Stimulated activated CD8-positive, alpha-beta memory T cell treated with anti-CD3 and anti-CD28 coated beads, Interleukin-12 subunit alpha, Interleukin-12 subunit beta, amount 100 ng/mL, for 1 hour (primary cell): ENCODE results near the gene ZMYND19.
"Not testable (repeated sequence)": the region's sequence is repeated elsewhere in the genome, so short reads cannot be mapped to it uniquely, and the experiment has no call there.

Experiments
- DNase-seq: peaks from one replicate; pipeline ENCODE4 v3.0.0-alpha.2; 2020; ENCODE audit warnings: low read depth

Gene ZMYND19

DNA sequence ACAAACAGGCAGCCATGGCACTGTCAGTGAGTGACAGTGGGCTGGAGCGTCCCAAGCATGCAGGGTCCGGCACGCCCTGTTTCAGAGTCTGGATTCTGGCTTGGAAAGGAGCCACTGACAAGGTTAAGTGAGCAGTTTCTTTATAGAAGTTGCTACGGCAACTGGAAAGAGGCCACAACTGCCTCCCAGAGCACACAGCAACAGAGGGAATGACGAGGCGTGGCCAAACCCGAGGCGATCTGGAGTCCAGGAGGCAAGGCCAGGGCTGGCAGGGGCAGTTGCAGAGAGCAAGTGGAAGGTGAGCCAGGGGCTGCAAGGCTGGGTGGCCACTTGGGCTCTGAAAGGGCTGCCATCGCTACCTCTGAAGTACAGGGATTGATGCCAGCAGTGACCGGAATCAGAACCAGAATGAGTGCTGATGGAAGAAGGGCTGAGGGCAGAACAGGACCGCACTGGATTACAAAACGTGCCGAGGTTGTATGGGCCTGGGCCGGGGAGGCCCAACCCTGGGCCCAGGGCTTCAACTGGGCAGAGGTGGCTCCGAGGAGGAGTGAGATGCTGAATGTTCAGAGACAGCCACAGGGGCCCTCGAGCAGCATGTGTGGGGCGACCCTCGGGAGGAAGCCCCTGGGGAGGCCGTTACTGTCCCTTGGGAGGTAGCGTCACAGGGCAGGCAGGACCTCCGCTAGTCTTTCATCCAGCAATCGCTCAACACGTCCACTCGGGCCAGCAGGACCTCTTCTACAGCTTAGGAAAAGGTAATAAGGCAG, 34.1 kb downstream of the ZMYND19 start:
- no peak for DNase-seq

DNA sequence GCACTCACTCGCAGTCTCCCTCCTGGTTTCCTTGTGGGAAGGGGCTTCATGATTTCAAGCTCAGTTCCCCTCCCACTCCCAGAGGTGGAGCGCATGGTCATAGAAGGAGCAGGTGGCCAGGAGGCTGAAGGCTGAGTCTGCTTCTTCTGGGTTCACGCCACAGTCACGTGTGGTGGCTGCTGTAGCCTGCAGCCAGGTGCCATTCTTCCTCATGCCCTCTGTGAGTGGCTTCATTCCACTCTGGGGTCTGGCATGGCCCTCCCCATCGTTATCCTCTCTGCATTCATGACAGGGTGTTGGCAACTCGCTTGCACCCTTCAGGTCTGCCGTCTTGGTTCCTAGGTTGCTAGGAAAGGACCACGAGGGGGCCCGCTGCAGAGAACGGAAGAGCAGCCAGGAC, 35.1 kb downstream of the ZMYND19 start:
- DNase-seq = no peak

DNA sequence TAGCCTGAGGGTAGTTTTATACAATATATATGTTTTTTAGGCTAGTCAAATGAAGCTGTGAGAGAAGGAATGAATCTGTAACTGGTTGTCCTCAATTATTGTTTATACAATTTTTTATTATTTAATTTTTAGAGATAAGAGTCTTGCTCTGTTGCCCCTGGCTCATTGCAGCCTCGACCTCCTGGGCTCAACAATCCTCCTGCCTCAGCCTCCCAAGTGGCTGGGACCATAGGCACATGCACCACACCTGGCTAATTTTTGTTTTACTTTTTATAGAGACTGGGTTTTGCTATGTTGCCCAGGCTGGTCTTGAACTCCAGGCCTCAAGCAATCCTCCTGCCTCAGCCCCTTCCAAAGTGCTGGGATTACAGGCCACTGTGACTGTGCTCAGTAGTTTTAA, 36.0 kb downstream of the ZMYND19 start:
- no peak for DNase-seq

DNA sequence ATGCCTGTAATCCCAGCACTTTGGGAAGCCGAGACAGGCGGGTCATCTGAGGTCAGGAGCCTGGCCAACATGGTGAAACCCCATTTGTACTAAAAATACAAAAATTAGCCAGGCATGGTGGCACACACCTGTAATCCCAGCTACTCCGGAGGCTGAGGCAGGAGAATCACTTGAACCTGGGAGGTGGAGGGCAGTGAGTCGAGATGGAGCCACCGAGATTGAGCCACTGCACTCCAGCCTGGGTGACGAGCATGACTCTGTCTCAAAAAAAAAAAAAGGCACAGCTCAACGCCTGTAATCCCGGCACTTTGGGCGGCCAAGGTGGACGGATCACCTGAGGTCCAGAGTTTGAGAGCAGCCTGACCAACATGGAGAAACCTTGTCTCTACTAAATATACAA, 36.7 kb downstream of the ZMYND19 start:
- not testable (repeated sequence) for DNase-seq

DNA sequence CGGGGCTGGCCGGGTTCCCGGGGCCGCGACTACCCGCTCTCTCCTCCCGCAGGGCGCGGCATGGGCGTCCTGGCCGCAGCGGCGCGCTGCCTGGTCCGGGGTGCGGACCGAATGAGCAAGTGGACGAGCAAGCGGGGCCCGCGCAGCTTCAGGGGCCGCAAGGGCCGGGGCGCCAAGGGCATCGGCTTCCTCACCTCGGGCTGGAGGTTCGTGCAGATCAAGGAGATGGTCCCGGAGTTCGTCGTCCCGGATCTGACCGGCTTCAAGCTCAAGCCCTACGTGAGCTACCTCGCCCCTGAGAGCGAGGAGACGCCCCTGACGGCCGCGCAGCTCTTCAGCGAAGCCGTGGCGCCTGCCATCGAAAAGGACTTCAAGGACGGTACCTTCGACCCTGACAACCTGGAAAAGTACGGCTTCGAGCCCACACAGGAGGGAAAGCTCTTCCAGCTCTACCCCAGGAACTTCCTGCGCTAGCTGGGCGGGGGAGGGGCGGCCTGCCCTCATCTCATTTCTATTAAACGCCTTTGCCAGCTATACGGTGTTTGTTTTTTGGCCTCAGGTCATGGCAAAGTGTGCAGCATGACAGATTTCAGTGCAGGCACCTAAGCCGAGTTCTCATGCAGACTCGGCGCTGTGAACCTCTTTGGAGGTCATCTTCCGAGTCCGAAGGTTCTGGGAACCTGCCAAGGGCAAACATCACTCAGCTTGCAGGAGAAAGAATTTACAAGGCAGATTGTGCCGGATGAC, 38.1 kb downstream of the ZMYND19 start:
- no peak for DNase-seq

DNA sequence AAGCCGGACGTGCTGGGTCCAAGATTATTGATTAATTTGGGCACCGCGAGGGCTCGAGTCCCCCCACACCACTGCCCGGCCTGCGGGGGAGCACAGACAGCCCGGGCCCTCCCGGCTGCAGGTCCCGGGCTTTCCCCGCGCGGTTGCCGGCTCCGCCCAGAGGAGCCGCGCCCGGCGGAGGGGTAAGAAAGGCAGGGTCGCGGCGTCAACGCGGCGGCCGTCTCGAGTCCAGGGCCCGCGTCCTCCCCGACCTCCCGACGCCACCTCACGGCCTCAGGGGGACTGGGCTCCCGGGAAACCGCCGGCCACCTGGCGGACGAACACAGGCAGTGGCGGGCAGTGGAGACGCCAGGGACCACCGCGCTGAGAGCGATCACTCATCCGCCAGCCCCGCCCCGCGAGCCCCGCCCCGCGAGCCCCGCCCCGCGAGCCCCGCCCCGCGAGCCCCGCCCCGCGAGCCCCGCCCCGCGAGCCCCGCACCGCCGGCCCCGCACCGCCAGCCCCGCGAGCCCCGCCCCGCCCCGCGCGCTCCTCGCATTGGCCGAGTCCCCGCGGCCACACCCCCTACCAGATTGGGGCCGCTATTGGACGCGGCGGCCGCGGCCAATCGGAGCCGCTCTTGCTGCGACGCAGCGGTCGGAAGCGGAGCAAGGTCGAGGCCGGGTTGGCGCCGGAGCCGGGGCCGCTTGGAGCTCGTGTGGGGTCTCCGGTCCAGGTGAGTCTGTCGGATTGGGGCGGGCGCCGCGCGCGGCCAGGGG, 38.9 kb downstream of the ZMYND19 start, which contains the start of gene MRPL41:
Gene MRPL41 (plus strand): TSS at position 616 of the 758 bp plus-strand sequence. CDS start 203 bp downstream, outside the sequence.
- peak; percentile 68 for DNase-seq

DNA sequence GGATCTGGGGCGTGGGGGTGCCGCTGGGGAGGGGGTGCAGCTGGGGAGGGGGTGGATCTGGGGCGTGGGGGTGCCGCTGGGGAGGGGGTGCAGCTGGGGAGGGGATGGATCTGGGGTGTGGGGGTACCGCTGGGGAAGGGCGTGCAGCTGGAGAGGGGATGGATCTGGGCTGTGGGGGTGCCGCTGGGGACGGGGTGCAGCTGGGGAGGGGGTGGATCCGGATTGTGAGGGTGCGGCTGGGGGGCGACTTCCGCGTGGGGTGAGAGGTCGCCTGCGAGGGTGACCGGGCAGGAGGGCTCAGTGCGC, 39.4 kb downstream of the ZMYND19 start:
- not testable (repeated sequence) for DNase-seq

DNA sequence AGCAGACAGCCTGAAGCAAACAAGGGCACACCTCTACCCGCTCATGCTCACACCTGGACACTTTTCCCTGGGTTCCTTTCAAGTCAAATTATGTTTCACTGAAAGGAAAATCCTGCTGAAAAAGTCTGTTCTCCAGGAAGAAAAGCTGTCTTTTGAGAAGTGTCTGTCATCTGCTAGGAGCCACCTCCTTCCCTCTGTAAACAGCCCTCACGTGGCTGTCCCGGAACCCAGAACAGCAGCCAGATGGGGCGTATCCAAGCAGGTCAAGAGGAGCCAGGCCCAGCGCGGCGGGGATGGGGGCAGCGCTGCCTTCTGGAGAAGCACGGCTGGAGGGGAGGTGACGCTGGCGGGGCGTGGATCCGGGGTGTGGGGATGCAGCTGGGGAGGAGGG, 40.1 kb downstream of the ZMYND19 start, which contains the start of gene PNPLA7:
Gene PNPLA7 (minus strand): TSS at position 172 of the 391 bp plus-strand sequence. CDS start 205 bp downstream, outside the sequence.
- peak; percentile 27 for DNase-seq

DNA sequence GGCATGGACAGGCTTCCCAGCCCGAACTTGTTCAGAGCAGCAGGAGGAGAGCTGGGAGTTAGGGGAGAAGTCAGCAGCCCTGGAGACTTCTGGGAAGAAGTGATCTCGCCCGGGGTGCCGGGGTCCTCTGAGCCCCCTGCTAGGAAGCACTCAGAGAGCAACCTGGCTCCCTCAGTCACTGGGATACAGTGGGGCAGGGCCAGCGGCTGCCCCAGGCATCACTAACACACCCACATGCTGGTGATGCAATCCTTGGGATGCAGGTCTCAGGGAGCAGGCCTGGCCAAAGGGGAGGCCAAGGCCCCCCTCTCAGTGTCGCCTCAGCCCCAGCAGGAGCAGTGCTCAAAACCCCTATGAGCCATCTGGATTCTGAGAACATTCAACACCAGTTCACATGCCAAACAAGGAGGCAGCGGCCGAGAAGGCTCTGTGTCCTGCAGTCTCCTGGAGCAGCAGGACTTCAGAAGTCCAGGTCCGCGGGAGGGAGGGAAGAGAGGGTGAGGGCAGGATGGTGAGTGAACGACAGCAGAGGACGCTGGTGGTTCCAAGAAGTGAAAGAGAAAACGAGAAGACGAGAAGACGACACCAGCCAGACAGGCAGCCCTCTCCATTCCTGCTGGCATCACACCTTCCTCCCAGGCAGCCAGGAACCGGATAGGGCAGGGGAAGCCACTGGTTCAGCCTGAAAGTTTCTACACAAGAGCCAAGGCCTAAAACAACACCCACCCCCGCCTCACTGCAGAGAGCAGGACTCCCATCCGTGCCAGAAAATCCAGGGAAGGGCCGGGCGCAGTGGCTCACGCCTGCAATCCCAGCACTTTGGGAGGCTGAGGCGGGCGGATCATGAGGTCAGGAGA, 42.4 kb downstream of the ZMYND19 start:
- DNase-seq = no peak

DNA sequence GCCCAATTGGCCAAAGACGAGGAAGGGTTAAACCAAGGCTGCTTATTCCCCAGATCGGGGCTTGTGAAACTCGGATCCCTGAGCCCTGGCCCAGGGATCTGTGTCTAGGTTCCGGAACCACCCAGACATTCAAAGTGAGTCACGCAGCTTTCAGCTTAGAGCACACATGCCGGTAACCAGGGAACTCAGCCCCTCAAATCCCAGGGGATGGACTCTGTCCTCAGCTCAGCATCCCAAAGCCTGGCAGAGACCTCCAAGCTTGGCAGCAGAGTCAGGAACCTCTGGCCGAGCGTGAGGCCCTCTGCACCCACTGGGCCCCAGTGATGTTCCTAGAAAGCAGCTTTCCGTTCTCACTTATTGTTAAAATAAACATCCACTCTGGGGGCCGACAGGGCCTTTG, 45.2 kb downstream of the ZMYND19 start:
- DNase-seq = no peak

DNA sequence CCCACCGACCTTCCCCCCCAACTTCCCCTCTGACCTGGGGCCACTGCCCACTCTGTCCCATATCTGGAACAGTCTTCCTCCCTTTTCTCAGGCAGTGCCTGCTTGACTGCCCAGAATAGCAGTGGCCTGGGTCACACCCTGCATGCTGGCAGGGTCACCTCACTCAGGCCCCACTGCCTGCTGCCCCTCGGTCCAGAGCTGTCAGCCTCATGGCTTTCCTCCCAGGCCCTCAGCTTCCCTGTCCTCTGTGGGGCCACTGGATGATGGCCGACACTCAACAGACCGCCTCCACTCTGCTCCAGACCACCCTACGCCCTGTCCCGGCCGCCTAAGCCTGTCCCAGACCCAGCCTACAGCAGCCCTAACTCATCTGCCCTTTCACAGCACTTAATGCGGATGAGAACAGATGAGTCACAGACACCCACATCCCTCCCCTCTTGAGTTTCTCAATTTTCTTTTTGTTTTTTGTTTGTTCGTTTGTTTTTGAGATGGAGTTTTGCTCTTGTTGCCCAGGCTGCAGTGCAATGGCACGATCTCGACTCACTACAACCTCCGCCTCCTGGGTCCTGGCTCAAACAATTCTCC, 46.0 kb downstream of the ZMYND19 start:
- no peak for DNase-seq

DNA sequence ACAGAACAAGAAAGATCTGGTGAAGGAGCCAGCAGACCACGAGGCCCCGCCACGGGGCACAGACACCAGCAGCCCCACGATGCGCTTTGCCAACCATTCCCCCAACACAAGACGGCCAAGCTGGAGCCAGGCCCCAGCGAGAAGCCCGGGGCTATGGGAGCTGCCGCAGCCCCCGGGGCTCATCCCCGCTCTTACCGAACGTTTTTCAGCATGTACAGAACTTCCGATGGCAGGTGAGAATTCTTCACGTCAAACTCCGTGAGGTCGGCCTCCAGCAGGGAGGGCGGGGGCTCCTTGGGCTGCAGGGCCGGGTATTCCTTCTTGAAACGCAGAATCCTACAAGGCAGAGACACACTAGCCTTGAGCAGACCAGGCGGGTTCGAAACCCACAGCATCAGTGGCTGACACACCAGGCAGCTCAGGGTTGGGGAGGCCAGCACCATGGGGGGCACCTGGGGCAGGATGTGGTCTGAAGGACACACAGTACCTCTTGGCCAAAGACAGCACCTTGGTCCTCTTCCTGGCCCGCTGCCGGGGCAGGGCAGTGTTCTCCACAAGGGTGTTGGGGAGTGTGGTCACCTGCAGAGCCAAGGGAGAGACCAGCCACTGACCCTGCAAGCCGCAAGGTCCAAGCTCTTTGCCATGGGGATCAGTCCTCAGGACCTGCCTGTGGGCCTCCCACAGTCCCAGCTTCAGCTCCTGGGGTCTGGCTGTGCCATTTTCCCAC, 46.9 kb downstream of the ZMYND19 start:
- DNase-seq = no peak

DNA sequence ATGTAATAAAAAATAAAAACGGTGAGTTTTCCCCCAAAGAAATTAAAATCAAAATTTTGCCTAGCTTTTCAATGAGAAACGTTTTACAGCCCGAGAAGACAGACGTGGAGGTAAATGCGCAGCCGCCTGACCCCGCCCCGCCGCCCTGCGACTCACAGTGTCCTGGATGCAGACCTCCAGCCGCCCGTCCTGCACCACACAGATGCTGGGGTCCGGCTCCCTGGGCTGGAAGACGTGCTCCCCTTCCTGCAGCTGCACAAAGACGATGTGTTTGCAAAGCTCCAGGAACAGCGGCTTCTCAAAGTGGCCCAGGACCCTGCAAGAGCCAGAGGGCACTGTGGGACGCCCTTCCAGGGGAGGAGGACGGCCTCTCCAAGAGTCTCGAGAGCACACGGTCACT, 47.8 kb downstream of the ZMYND19 start:
- no peak for DNase-seq

DNA sequence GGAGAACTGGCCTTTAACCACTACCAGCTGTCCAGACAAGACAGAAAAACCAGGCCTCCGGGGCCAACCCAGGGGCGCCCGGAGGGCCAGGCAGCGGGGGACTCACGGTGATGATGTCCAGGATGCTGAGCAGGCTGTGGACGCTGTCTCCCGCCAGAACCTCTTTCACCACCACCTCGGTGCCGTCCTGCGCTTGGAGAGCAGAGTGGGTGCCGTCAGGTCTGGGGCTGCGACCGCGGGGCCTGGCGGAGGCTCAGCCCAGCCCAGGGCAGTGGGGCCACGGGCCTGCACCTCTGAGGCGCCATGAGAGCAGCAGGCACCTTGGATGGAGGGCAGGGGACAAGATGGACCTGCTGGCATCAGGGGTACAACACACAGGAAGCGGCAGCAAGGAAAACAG, 49.8 kb downstream of the ZMYND19 start:
- no peak for DNase-seq

DNA sequence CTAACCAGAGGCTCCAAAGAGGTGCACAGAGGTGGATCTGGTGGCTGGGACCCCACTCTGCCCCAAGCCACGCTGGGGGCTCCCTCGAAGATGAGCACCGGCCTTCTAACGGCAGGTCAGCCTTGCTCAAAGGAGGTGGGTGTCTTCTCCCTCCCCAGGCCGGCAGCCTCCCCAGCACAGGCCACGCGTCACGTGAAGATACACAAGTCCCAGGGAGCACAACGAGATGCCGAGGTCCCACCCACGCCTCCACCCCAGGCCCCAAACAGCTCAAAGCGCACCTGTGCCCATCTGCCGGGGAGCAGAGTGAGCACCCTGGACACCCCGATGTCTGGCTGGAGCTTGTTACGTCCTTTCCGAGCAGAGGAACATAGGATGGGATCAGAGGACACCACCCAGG, 52.3 kb downstream of the ZMYND19 start:
- DNase-seq = no peak

DNA sequence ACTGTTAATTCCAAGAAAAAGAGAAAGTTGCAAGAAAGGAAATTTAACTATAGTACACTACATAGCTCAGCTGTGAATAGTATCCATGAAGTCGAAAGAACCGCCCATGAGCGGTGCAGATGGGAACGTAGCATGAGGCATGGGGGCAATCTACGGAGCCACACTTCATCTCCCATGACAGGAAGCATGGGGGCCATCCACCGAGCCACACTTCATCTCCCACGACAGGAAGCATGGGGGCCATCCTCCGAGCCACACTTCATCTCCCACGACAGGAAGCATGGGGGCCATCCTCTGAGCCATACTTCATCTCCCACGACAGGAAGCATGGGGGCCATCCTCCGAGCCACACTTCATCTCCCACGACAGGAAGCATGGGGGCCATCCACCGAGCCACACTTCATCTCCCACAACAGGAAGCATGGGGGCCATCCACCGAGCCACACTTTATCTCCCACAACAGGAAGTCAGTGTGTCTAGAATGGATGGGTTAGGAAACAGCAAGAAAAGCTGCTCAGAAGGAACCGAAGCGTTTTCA, 53.6 kb downstream of the ZMYND19 start:
- not testable (repeated sequence) for DNase-seq

DNA sequence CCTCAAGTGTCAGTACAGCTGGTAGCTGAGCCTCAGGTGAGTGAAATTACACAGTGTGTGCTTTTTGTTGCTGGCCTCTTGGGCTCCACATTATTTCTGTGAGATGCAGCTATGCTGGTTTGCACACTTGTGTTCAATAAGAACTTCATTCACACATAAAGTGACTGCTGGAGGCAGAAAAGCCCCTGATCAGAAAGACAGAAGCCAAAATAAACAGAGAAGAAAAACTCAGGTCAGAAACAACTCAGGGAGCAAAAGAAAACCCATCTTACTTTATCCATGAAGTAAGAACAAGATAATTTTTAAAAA, 55.2 kb downstream of the ZMYND19 start:
- DNase-seq = no peak

DNA sequence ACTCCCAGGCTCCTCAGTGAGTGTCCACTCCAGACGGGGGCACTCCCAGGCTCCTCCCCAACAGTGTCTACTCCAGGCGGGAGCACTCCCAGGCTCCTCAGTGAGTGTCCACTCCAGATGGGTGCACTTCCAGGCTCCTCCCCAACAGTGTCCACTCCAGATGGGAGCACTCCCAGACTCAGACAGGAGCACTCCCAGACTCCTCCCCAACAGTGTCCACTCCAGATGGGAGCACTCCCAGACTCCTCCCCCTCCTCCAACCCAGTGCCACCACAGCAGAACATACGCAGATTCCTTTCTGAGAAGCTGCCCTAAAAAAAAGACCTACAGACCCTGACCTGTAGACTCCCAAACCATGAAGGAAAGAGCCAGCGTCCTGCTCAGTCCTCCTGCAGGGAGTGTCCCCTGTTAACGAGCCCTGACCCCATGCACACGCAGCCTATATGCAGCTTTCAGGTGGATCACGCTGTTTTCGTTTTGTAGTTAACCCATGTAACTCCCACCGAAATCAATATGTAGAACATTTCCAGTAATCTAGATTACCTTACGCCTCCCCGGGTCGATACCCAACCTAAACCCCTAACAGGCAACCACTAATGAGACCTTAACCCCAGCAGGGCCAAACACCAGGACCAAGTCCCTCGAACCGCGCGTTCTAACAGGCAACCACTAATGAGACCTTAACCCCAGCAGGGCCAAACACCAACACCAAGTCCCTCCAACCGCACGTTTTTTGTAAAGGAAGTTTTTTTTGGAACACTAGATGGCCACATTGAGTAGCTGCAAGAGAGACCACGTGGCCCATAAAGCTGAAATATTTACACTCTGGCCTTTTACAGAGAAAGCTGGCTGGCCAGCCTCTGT, 55.8 kb downstream of the ZMYND19 start:
- no peak for DNase-seq

DNA sequence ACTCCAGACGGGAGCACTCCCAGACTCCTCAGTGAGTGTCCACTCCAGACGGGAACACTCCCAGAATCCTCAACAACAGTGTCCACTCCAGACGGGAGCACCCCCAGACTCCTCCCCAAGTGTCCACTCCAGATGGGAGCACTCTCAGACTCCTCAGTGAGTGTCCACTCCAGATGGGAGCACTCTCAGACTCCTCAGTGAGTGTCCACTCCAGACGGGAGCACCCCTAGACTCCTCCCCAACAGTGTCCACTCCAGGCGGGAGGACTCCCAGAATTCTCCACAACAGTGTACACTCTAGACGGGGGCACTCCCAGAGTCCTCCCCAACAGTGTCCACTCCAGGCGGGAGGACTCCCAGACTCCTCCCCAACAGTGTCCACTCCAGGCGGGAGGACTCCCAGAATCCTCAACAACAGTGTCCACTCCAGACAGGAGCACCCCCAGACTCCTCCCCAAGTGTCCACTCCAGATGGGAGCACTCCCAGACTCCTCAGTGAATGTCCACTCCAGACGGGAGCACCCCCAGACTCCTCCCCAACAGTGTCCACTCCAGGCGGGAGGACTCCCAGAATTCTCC, 57.3 kb downstream of the ZMYND19 start:
- not testable (repeated sequence) for DNase-seq
